NT2/D1 (cell line): ENCODE measurements around the gene UNC93A.

Experiments
- YY1 ChIP-seq: IDR thresholded peaks from 2 replicates; pipeline ENCODE4 v1.6.1; 2011; ENCODE audit not compliant: insufficient read length, insufficient read depth
- ZNF274 ChIP-seq: IDR thresholded peaks from 2 replicates; pipeline ENCODE4 v1.6.1; 2011; ENCODE audit warnings: mild to moderate bottlenecking, low read depth, low read length

DNA sequence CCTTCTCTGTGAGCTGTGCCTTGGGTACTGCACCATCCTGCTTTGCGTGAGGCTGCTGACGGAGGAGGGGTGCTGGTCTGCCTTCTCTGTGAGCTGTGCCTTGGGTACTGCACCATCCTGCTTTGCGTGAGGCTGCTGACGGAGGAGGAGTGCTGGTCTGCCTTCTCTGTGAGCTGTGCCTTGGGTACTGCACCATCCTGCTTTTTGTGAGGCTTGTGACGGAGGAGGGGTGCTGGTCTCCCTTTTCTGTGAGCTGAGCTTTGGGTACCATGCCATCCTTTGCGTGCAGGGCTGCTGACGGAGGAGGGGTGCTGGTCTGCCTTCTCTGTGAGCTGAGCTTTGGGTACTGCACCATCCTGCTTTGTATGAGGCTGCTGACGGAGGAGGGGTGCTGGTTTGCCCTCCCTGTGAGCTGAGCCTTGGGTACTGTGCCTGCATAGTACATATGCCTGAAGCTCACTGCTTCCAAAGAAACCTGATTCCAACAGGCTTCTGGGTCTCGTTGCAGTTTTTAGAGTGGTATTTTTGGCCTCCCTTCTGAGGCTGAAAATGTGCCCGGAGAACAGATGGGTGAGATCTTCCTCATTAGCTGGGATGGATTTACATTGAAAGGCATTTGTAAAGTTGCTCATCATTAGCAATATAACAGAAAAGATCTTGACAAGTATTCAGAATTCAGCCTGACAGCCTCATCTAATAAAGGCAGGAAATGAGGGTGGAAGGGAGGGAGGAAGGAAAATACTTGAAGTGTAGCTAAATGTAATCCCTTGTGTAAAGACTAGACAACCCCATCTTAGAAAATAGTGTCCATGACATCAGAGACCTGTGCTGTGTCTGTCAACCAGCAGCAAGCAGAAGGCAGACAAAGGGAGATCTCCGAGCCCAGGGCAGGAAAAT lies 46.8 kb upstream of the UNC93A start:
- TF ChIP-seq YY1 = no peak
- no peak for TF ChIP-seq ZNF274
